ENCODE results near the gene MTA3.

- no peak for TF ChIP-seq CTCF (IDR thresholded peaks at IDR 0.05)
- no peak for TF ChIP-seq POLR2A (IDR thresholded peaks at IDR 0.05)
These were observed 30.9 kb upstream of the MTA3 start for GRCh38 chr2:42537493-42537892.
